K562 (cell line): Measurements from ENCODE around the gene SCYL1. TPM values are rescaled to one million over a fixed set of nuclear protein-coding genes. Genes with fewer than 3 reads are reported as not detected.

Experiments
- ARNT ChIP-seq, 2 experiments: fragments of 450-650 bp; IDR thresholded peaks; 2 replicates each; pipeline ENCODE4 v1.6.1; 2016; ENCODE audit warnings: mild to moderate bottlenecking in 1 of 2
- CGGBP1 ChIP-seq: fragments of 250-450 bp; sonication (Bioruptor Pico); IDR thresholded peaks from 2 replicates; pipeline ENCODE4 v1.9.0; 2021; ENCODE audit warnings: mild to moderate bottlenecking
- CREB3 ChIP-seq: fragments of 450-650 bp; conservative IDR thresholded peaks from 2 replicates; pipeline ENCODE4 v1.6.1; 2016; ENCODE audit warnings: missing genetic modification characterization, low read depth, mild to moderate bottlenecking, missing compliant biosample characterization, moderate library complexity
- CUX1 ChIP-seq: fragments of 200-800 bp; sonication (Bioruptor generic); IDR thresholded peaks from 2 replicates; pipeline ENCODE4 v1.6.1; 2016; ENCODE audit warnings: missing genetic modification characterization, missing compliant biosample characterization
- ELF4 ChIP-seq: fragments of 450-650 bp; formaldehyde crosslinking; IDR thresholded peaks from 2 replicates; pipeline ENCODE4 v1.4.0; 2022; ENCODE audit warnings: missing genetic modification characterization
- GATA2 ChIP-seq: sonication (generic); formaldehyde crosslinking; IDR thresholded peaks from 2 replicates; pipeline ENCODE4 v1.4.0; 2020; ENCODE audit warnings: mild to moderate bottlenecking, missing genetic modification reagents
- GTF2E2 ChIP-seq: fragments of 200-800 bp; sonication (Bioruptor generic); IDR thresholded peaks from 2 replicates; pipeline ENCODE4 v1.6.1; 2016; ENCODE audit warnings: missing genetic modification characterization, missing compliant biosample characterization
- PATZ1 ChIP-seq: fragments of 250-450 bp; sonication (Bioruptor Pico); IDR thresholded peaks from 2 replicates; pipeline ENCODE4 v1.5.0; 2020; ENCODE audit warnings: mild to moderate bottlenecking, borderline replicate concordance
- PHB ChIP-seq: fragments of 250-450 bp; sonication (Bioruptor Pico); IDR thresholded peaks from 2 replicates; pipeline ENCODE4 v1.5.0; 2021
- PKNOX1 ChIP-seq: fragments of 450-650 bp; IDR thresholded peaks from 2 replicates; pipeline ENCODE4 v1.6.1; 2016
- TEAD2 ChIP-seq: fragments of 450-650 bp; IDR thresholded peaks from 2 replicates; pipeline ENCODE4 v1.6.1; 2016; ENCODE audit warnings: missing genetic modification characterization, control low read depth, missing compliant biosample characterization
- ZNF398 ChIP-seq: fragments of 250-450 bp; sonication (Bioruptor Pico); IDR thresholded peaks from 2 replicates; pipeline ENCODE4 v1.8.0; 2021; ENCODE audit warnings: moderate library complexity, mild to moderate bottlenecking, inconsistent platforms
- ZNF589 ChIP-seq: fragments of 200-800 bp; sonication (Bioruptor generic); IDR thresholded peaks from 2 replicates; pipeline ENCODE4 v1.6.1; 2016; ENCODE audit warnings: low read depth, missing genetic modification characterization, missing compliant biosample characterization
- ZNF830 ChIP-seq: fragments of 250-450 bp; sonication (Bioruptor Pico); IDR thresholded peaks from 2 replicates; pipeline ENCODE4 v1.5.0; 2021; ENCODE audit warnings: mild to moderate bottlenecking
- polyA plus RNA-seq, 8 experiments: library from polyadenylated mRNA; depleted of rRNA in 4 of 8; stranded (reverse) in 5 of 8; unstranded in 3 of 8; fragments of >200 nt; fragmentation: Nextera tagmentation in 2 of 8; fragmentation: Illumina TruSeq in 1 of 8; extraction: Ambion mirVana in 2 of 8; extraction: Trizol in 1 of 8; gene quantifications; 2 replicates each; pipeline versions ENCODE4 v1.2.1 to v1.2.3, GENCODE V29; 2011 to 2014; ENCODE audit warnings: inconsistent platforms in 1 of 8, missing spikeins in 1 of 8
- total RNA-seq, 7 experiments: library from RNA; depleted of rRNA in 6 of 7; stranded (reverse); fragments of >200 nt in 6 of 7; fragmentation: Illumina TruSeq in 2 of 7; extraction: Trizol in 2 of 7; gene quantifications; 2 replicates each; pipeline versions ENCODE4 v1.2.1 to v1.2.3, GENCODE V29; 2011 to 2021; ENCODE audit warnings: low replicate concordance in 1 of 7

Gene SCYL1
- total and polyA plus RNA-seq, 9 of the 15 experiments (the other 6 are each of a cell fraction or from before 2014, with no cell fraction given) = 1.9 to 145 (median 57.6) TPM

GRCh38 chr11:65496304-65497140, 28.4 kb upstream of the SCYL1 start (continued):
- TF ChIP-seq CGGBP1 (0 out of 2 replicates have a peak, but pooled peaks have one; percentile 60), ZNF398 (0 out of 2 replicates have a peak, but pooled peaks have one; percentile 42), GATA2 (no peak), PATZ1 (CRISPR knock-in tag) (no peak), PKNOX1 (peak; percentile 43; the same call in 1 of the 2 replicates), CREB3 (tag) (peak; percentile 73), PHB (0 out of 2 replicates have a peak, but pooled peaks have one; percentile 73), CUX1 (CRISPR knock-in tag) (peak; percentile 88; the same call in 1 of the 2 replicates), TEAD2 (0 out of 2 replicates have a peak, but pooled peaks have one; percentile 37), ZNF830 (CRISPR knock-in tag) (no peak), ARNT (IDR thresholded peaks at IDR 0.05) (peak in 1 of 2 experiments; percentile 85; a peak in 2 of 4 replicates), GTF2E2 (tag) (peak; percentile 85), ELF4 (CRISPR knock-in tag) (peak; percentile 9; the same call in 1 of the 2 replicates), ZNF589 (CRISPR knock-in tag) (peak; percentile 45; the same call in 1 of the 2 replicates)
